HEK293 (cell line): ENCODE measurements around the gene GCDH.

Experiments used
- CTCF ChIA-PET: fragments of 350-600 bp; formaldehyde crosslinking; extraction: SDS; loops from one replicate; lab custom pipeline; 2021; ENCODE audit warnings: antibody characterized with exemption; lab: Yijun Ruan, JAX
- POLR2A ChIA-PET: fragments of 300-600 bp; formaldehyde crosslinking; extraction: SDS; loops from one replicate; lab custom pipeline; 2020; ENCODE audit warnings: antibody characterized with exemption, inconsistent platforms; lab: Yijun Ruan, JAX
- H3K27ac ChIP-seq: fragments of 200-500 bp; sonication (Bioruptor generic); 2 replicates; pipeline ENCODE4 v1.5.1; 2014; ENCODE audit warnings: low read depth, low read length, control low read depth, inconsistent platforms; ENCODE audit errors: extremely low read depth
- H3K36me3 ChIP-seq, 2 experiments: fragments of 200-500 bp in 1 of 2; sonication (Bioruptor generic) in 1 of 2; 1 replicate in 1 of 2; 2 replicates in 1 of 2; pipeline ENCODE4 v1.5.1; 2014 to 2017; ENCODE audit warnings: inconsistent platforms in 2 of 2, low read length in 2 of 2; ENCODE audit not compliant: control insufficient read depth in 2 of 2, insufficient read depth in 1 of 2
- H3K4me1 ChIP-seq: fragments of 200-500 bp; sonication (Bioruptor generic); 2 replicates; pipeline ENCODE4 v1.5.1; 2014; ENCODE audit warnings: mild to moderate bottlenecking, low read length, inconsistent platforms; ENCODE audit not compliant: control insufficient read depth, insufficient read depth
- H3K4me3 ChIP-seq: 2 replicates; pipeline ENCODE4 v1.5.1; 2011; ENCODE audit warnings: low read depth, mild to moderate bottlenecking, control low read depth, low read length, moderate library complexity
- H3K9me3 ChIP-seq: fragments of 200-500 bp; sonication (Bioruptor generic); 2 replicates; pipeline ENCODE4 v1.5.1; 2014; ENCODE audit warnings: low read depth, low read length, inconsistent platforms; ENCODE audit not compliant: control insufficient read depth, insufficient read depth
- BCL6B ChIP-seq: fragments of 450-650 bp; formaldehyde crosslinking; IDR thresholded peaks from 2 replicates; pipeline ENCODE4 v1.5.1; 2017; ENCODE audit warnings: missing biosample characterization, missing genetic modification characterization
- FEZF1 ChIP-seq: fragments of 450-650 bp; formaldehyde crosslinking; IDR thresholded peaks from 2 replicates; pipeline ENCODE4 v1.5.1; 2016; ENCODE audit warnings: missing biosample characterization, missing genetic modification characterization
- HIC1 ChIP-seq: fragments of 450-650 bp; formaldehyde crosslinking; IDR thresholded peaks from 2 replicates; pipeline ENCODE4 v1.5.1; 2016; ENCODE audit warnings: missing biosample characterization, missing genetic modification characterization
- RBAK ChIP-seq: fragments of 450-650 bp; formaldehyde crosslinking; IDR thresholded peaks from 2 replicates; pipeline ENCODE4 v1.5.1; 2016; ENCODE audit warnings: missing biosample characterization, missing genetic modification characterization
- ZBTB1 ChIP-seq: fragments of 450-650 bp; formaldehyde crosslinking; IDR thresholded peaks from 2 replicates; pipeline ENCODE4 v1.5.1; 2016; ENCODE audit warnings: missing biosample characterization, missing genetic modification characterization
- ZNF404 ChIP-seq: fragments of 450-650 bp; formaldehyde crosslinking; IDR thresholded peaks from 2 replicates; pipeline ENCODE4 v1.5.1; 2017; ENCODE audit warnings: missing biosample characterization, missing genetic modification characterization
- ZNF416 ChIP-seq: fragments of 450-650 bp; formaldehyde crosslinking; IDR thresholded peaks from 2 replicates; pipeline ENCODE4 v1.5.1; 2016; ENCODE audit warnings: missing biosample characterization, missing genetic modification characterization
- ZNF433 ChIP-seq: fragments of 450-650 bp; formaldehyde crosslinking; IDR thresholded peaks from 2 replicates; pipeline ENCODE4 v1.5.1; 2016; ENCODE audit warnings: missing biosample characterization, missing genetic modification characterization, low read depth
- ZNF473 ChIP-seq: fragments of 450-650 bp; formaldehyde crosslinking; IDR thresholded peaks from 2 replicates; pipeline ENCODE4 v1.5.1; 2017; ENCODE audit warnings: missing biosample characterization, missing genetic modification characterization
- ZNF521 ChIP-seq: fragments of 450-650 bp; formaldehyde crosslinking; IDR thresholded peaks from 2 replicates; pipeline ENCODE4 v1.5.1; 2017; ENCODE audit warnings: missing biosample characterization, mild to moderate bottlenecking, missing genetic modification characterization
- ZNF629 ChIP-seq: fragments of 450-650 bp; formaldehyde crosslinking; IDR thresholded peaks from 2 replicates; pipeline ENCODE4 v1.5.1; 2017; ENCODE audit warnings: missing biosample characterization, missing genetic modification characterization
- ZNF664 ChIP-seq: fragments of 450-650 bp; formaldehyde crosslinking; IDR thresholded peaks from 2 replicates; pipeline ENCODE4 v1.5.1; 2016; ENCODE audit warnings: missing biosample characterization, missing genetic modification characterization
- ZNF830 ChIP-seq: fragments of 450-650 bp; IDR thresholded peaks from 2 replicates; pipeline ENCODE4 v1.5.0; 2018; ENCODE audit warnings: missing biosample characterization, missing genetic modification characterization, low read depth, mild to moderate bottlenecking, moderate library complexity
- ZNF843 ChIP-seq: fragments of 450-650 bp; formaldehyde crosslinking; IDR thresholded peaks from 2 replicates; pipeline ENCODE4 v1.5.1; 2016; ENCODE audit warnings: missing biosample characterization, missing genetic modification characterization
- TF ChIP-seq, protein P1 (sequence below): fragments of 450-650 bp; formaldehyde crosslinking; IDR thresholded peaks from 2 replicates; pipeline ENCODE4 v1.5.1; 2017; ENCODE audit warnings: missing biosample characterization, missing genetic modification characterization
- TF ChIP-seq, protein P2 (sequence below): fragments of 450-650 bp; formaldehyde crosslinking; IDR thresholded peaks from 2 replicates; pipeline ENCODE4 v1.5.1; 2016; ENCODE audit warnings: missing biosample characterization, missing genetic modification characterization

GCDH gene

DNA sequence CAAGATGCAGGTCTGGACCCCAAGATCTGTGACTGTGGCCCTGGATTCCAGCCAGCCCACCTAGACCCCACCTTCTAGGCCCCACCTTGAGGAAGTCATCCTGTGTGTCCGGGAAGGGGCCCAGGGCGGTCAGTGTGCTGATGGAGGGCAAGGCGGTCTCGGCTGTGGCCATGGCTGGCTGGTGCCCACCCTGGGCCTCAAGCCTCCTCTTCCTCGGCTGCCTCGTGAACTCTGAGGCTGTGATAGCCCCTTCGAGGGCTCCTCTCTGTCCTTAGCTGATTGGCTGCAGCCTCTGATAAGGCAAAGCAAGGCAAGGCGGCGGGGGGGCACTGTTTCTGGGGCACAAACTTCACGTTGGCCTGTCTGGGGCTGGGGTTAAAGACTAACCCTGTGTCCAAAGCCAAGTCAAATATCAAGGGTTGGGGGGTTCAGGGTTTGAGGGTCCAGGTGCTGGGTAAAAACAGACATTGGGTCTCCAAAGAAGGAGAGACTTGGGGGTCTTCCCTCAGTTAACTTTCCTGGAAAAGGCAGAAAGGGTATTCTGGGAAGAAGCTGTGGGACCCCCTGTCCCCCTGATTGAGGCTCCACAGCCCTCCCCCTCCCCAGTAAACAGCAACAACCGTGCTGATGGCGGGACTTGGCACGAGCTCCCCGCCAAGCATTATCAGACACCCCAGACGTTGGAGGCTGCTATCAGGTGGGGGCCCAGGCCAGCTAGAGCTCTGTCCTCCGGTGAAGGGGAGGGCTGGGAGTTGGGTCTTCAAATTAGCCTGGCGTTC is 3.8 kb upstream of the GCDH start, which contains the start of gene KLF1:
Gene KLF1, minus strand, starts transcription at position 233 of the 779 bp plus-strand sequence. Its CDS starts 61 bp downstream, at position 172.
- H3K9me3 ChIP-seq = no peaks in the 10 kb centered on the region
- no peaks in the 10 kb centered on the region for H3K36me3 ChIP-seq
- H3K27ac ChIP-seq = no peak within 1 kb of the TSS
- no peak within 1 kb of the TSS for H3K4me3 ChIP-seq
- H3K4me1 ChIP-seq = no peaks in the 10 kb centered on the region
- TF ChIP-seq ZNF830 (tag by site-specific recombination) (no peak), ZNF404 (tag by site-specific recombination) (no peak), ZNF843 (tag by site-specific recombination) (no peak), ZNF433 (no peak), HIC1 (tag by site-specific recombination) (no peak), ZBTB1 (no peak)
- TF ChIP-seq, protein P1, sequence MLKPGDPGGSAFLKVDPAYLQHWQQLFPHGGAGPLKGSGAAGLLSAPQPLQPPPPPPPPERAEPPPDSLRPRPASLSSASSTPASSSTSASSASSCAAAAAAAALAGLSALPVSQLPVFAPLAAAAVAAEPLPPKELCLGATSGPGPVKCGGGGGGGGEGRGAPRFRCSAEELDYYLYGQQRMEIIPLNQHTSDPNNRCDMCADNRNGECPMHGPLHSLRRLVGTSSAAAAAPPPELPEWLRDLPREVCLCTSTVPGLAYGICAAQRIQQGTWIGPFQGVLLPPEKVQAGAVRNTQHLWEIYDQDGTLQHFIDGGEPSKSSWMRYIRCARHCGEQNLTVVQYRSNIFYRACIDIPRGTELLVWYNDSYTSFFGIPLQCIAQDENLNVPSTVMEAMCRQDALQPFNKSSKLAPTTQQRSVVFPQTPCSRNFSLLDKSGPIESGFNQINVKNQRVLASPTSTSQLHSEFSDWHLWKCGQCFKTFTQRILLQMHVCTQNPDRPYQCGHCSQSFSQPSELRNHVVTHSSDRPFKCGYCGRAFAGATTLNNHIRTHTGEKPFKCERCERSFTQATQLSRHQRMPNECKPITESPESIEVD = no peak
- TF ChIP-seq, protein P2, sequence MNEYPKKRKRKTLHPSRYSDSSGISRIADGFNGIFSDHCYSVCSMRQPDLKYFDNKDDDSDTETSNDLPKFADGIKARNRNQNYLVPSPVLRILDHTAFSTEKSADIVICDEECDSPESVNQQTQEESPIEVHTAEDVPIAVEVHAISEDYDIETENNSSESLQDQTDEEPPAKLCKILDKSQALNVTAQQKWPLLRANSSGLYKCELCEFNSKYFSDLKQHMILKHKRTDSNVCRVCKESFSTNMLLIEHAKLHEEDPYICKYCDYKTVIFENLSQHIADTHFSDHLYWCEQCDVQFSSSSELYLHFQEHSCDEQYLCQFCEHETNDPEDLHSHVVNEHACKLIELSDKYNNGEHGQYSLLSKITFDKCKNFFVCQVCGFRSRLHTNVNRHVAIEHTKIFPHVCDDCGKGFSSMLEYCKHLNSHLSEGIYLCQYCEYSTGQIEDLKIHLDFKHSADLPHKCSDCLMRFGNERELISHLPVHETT (tag by site-specific recombination) = no peak
- TF ChIP-seq, all 188 proteins: peak for 0
- POLR2A ChIA-PET = interaction anchor here (0.7 to 0.9 kb wide), 2 partner anchors 30 to 68 kb away, joined by 3 read pairs; no protein-coding TSS in a partner anchor
- CTCF ChIA-PET = interaction anchor here (1.0 to 1.2 kb wide), 2 partner anchors 39 to 78 kb away, joined by 5 read pairs; no protein-coding TSS in a partner anchor

DNA sequence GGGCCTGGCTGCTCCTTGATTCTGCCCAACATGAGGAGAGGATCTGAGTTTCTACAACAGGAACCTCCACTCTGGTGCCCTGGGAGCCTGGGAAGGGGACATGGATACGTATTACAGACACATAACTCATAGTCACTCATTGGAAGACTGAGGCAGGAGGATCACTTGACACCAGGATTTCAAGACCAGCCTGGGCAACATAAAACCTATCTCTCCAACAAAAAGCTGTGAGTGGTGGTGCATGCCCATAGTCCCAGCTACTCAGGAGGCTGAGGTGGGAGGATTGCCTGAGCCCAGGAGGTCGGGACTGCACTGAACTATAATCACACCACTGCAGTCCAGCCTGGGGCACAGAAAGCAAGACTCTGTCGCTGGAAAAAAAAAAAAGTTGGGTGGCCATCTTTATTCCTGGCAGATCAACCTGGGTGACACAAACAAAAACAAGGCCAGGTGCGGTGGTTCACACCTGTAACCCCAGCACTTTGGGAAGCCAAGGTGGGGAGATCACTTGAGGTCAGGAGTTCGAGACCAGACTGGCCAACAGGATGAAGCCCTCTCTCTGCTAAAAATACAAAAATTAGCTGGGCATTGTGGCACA is 2.9 kb upstream of the GCDH start:
- Histone ChIP-seq H3K4me3 (no peak overlapping the region), H3K4me1 (no peaks in the 10 kb centered on the region), H3K9me3 (no peaks in the 10 kb centered on the region), H3K36me3 (peaks cover 0 to under 1% of the 10 kb centered on the region in 2 experiments; a peak in 1 of 3 replicates), H3K27ac (no peak overlapping the region)
- TF ChIP-seq ZNF629 (tag by site-specific recombination) = no peak
- no peak for TF ChIP-seq ZNF473 (tag by site-specific recombination)
- TF ChIP-seq RBAK (tag by site-specific recombination) = no peak
- TF ChIP-seq ZNF416 = no peak
- TF ChIP-seq FEZF1 = no peak
- no peak for TF ChIP-seq BCL6B (tag by site-specific recombination)
- TF ChIP-seq ZNF664 (tag by site-specific recombination) = no peak
- TF ChIP-seq ZNF521 (tag by site-specific recombination) = no peak
- ChIA-PET CTCF (interaction anchor here (0.6 to 1.2 kb wide), 3 partner anchors 14 to 77 kb away, joined by 3 to 5 read pairs (median 5); no protein-coding TSS in a partner anchor), POLR2A (interaction anchor here (0.7 kb wide), 1 partner anchor 67 kb away, joined by 3 read pairs; no protein-coding TSS in a partner anchor)
